WTC11 (cell line): ENCODE measurements around the gene CDH13. TPM values are rescaled to one million over a fixed set of nuclear protein-coding genes. Genes with fewer than 3 reads are reported as not detected.

ENCODE experiments used
- ATAC-seq: fragments of 200-7000 bp; cut with Tn5 transposase; 2 replicates; pipeline ENCODE4 v1.10.0; 2021; ENCODE audit warnings: mild to moderate bottlenecking, moderate library complexity
- CTCF ChIA-PET: fragments of 300-600 bp; sonication (Branson Sonifier 250); formaldehyde crosslinking; loops from one replicate; lab custom pipeline; 2021; ENCODE audit warnings: antibody characterized with exemption; lab: Charles Lee
- POLR2A ChIA-PET: fragments of 350-600 bp; sonication (Branson Sonifier 250); formaldehyde crosslinking; loops from one replicate; lab custom pipeline; 2021; ENCODE audit warnings: antibody characterized with exemption; lab: Charles Lee
- DNase-seq: peaks from one replicate; pipeline ENCODE4 v3.0.0; 2021; ENCODE audit warnings: low spot score
- H3K27ac Mint-ChIP-seq: 2 replicates; pipeline ENCODE4 v1.8.0; 2021; ENCODE audit warnings: mixed read lengths
- H3K27me3 Mint-ChIP-seq: 2 replicates; pipeline ENCODE4 v1.8.0; 2021; ENCODE audit warnings: low read depth, mild to moderate bottlenecking, moderate library complexity, mixed read lengths
- H3K36me3 Mint-ChIP-seq: 2 replicates; pipeline ENCODE4 v1.8.0; 2021; ENCODE audit warnings: mixed read lengths
- H3K4me1 Mint-ChIP-seq: 2 replicates; pipeline ENCODE4 v1.8.0; 2022; ENCODE audit warnings: mixed read lengths
- H3K4me3 Mint-ChIP-seq: 2 replicates; pipeline ENCODE4 v1.8.0; 2021; ENCODE audit warnings: mild to moderate bottlenecking, moderate library complexity, mixed read lengths
- H3K9me3 Mint-ChIP-seq: 2 replicates; pipeline ENCODE4 v1.8.0; 2021; ENCODE audit warnings: mixed read lengths
- AFF4 ChIP-seq: sonication (generic); formaldehyde crosslinking; IDR thresholded peaks from 2 replicates; pipeline ENCODE4 v1.8.1; 2023; ENCODE audit warnings: mild to moderate bottlenecking, missing genetic modification reagents, borderline replicate concordance
- AR ChIP-seq: fragments of 250-450 bp; sonication (Bioruptor Pico); IDR thresholded peaks from 2 replicates; pipeline ENCODE4 v1.9.0; 2021; ENCODE audit warnings: mild to moderate bottlenecking
- ATF6 ChIP-seq: sonication (generic); formaldehyde crosslinking; IDR thresholded peaks from 2 replicates; pipeline ENCODE4 v1.8.1; 2023; ENCODE audit warnings: mild to moderate bottlenecking, missing genetic modification reagents
- ELF4 ChIP-seq: sonication (generic); formaldehyde crosslinking; IDR thresholded peaks from 2 replicates; pipeline ENCODE4 v1.8.1; 2022; ENCODE audit warnings: low read depth, mild to moderate bottlenecking, moderate library complexity, missing genetic modification reagents
- EMX1 ChIP-seq: fragments of 250-450 bp; sonication (Bioruptor Pico); IDR thresholded peaks from 2 replicates; pipeline ENCODE4 v1.8.0; 2021; ENCODE audit warnings: mild to moderate bottlenecking
- GRHL2 ChIP-seq: fragments of 250-450 bp; sonication (Bioruptor Pico); IDR thresholded peaks from 2 replicates; pipeline ENCODE4 v1.8.0; 2022; ENCODE audit warnings: mild to moderate bottlenecking, moderate library complexity; ENCODE audit not compliant: insufficient replicate concordance, severe bottlenecking
- HMGA2 ChIP-seq: fragments of 250-450 bp; sonication (Bioruptor Pico); IDR thresholded peaks from 2 replicates; pipeline ENCODE4 v1.4.0; 2021; ENCODE audit warnings: mild to moderate bottlenecking, moderate library complexity
- JAZF1 ChIP-seq: fragments of 250-450 bp; sonication (Bioruptor Pico); IDR thresholded peaks from 2 replicates; pipeline ENCODE4 v1.9.0; 2021; ENCODE audit warnings: moderate library complexity, mild to moderate bottlenecking, inconsistent platforms
- KAT7 ChIP-seq: sonication (generic); formaldehyde crosslinking; IDR thresholded peaks from 2 replicates; pipeline ENCODE4 v1.8.1; 2023; ENCODE audit warnings: missing genetic modification reagents, mild to moderate bottlenecking, borderline replicate concordance
- MLX ChIP-seq: sonication (generic); formaldehyde crosslinking; IDR thresholded peaks from 2 replicates; pipeline ENCODE4 v1.8.1; 2023; ENCODE audit warnings: mild to moderate bottlenecking, missing genetic modification reagents, moderate library complexity
- NR2C2 ChIP-seq: sonication (generic); formaldehyde crosslinking; IDR thresholded peaks from 2 replicates; pipeline ENCODE4 v1.8.0; 2022; ENCODE audit warnings: mild to moderate bottlenecking, missing genetic modification reagents
- NR3C1 ChIP-seq: sonication (generic); formaldehyde crosslinking; conservative IDR thresholded peaks from 2 replicates; pipeline ENCODE4 v1.8.1; 2023; ENCODE audit warnings: low read depth, mild to moderate bottlenecking, missing genetic modification reagents
- PRDM15 ChIP-seq: sonication (generic); formaldehyde crosslinking; IDR thresholded peaks from 2 replicates; pipeline ENCODE4 v1.8.0; 2022; ENCODE audit warnings: missing genetic modification reagents
- SOX15 ChIP-seq: fragments of 250-450 bp; sonication (Bioruptor Pico); IDR thresholded peaks from 2 replicates; pipeline ENCODE4 v1.9.0; 2021; ENCODE audit warnings: mild to moderate bottlenecking
- ZNF121 ChIP-seq: sonication (generic); formaldehyde crosslinking; IDR thresholded peaks from 2 replicates; pipeline ENCODE4 v1.8.0; 2023; ENCODE audit warnings: missing genetic modification reagents
- ZNF138 ChIP-seq: sonication (generic); formaldehyde crosslinking; conservative IDR thresholded peaks from 2 replicates; pipeline ENCODE4 v1.8.1; 2022; ENCODE audit warnings: mild to moderate bottlenecking, moderate library complexity, missing genetic modification reagents
- ZNF219 ChIP-seq: sonication (generic); formaldehyde crosslinking; IDR thresholded peaks from 2 replicates; pipeline ENCODE4 v1.8.0; 2023; ENCODE audit warnings: missing genetic modification reagents, mild to moderate bottlenecking, borderline replicate concordance
- ZNF317 ChIP-seq: sonication (generic); formaldehyde crosslinking; IDR thresholded peaks from 2 replicates; pipeline ENCODE4 v1.8.1; 2023; ENCODE audit warnings: low read depth, mild to moderate bottlenecking, moderate library complexity, missing genetic modification reagents, borderline replicate concordance
- ZNF396 ChIP-seq: fragments of 250-450 bp; sonication (Bioruptor Pico); IDR thresholded peaks from 2 replicates; pipeline ENCODE4 v1.8.0; 2021; ENCODE audit warnings: mild to moderate bottlenecking, moderate library complexity, borderline replicate concordance
- ZSCAN18 ChIP-seq: fragments of 250-450 bp; sonication (Bioruptor Pico); IDR thresholded peaks from 2 replicates; pipeline ENCODE4 v2.1.2; 2022; ENCODE audit warnings: mild to moderate bottlenecking, moderate library complexity
- total RNA-seq: library from RNA; stranded (reverse); gene quantifications from 3 replicates; pipeline ENCODE4 v1.2.3, GENCODE V29; 2021

The CDH13 gene
- total RNA-seq, 1 experiment from 2014 or later, result 0.81 TPM

GRCh38 chr16:83356266-83356665 lies 729.5 kb downstream of the CDH13 start (continued):
- no peak for TF ChIP-seq AFF4 (CRISPR knock-in tag)

- ATAC-seq (no peak), DNase-seq (no peak)
- POLR2A ChIA-PET, result no interaction called here
- H3K9me3 Mint-ChIP-seq, result no peaks in the 10 kb centered on the region
- TF ChIP-seq MLX (CRISPR knock-in tag) (no peak), JAZF1 (CRISPR knock-in tag) (no peak), EMX1 (CRISPR knock-in tag) (no peak), PRDM15 (CRISPR knock-in tag) (no peak), ZNF219 (no peak), ZNF396 (CRISPR knock-in tag) (no peak), NR3C1 (CRISPR knock-in tag) (no peak), SOX15 (CRISPR knock-in tag) (no peak), KAT7 (no peak), HMGA2 (CRISPR knock-in tag) (no peak), ZSCAN18 (CRISPR knock-in tag) (no peak), GRHL2 (no peak), ZNF317 (no peak), ZNF138 (CRISPR knock-in tag) (no peak), NR2C2 (CRISPR knock-in tag) (no peak), AR (CRISPR knock-in tag) (no peak), ZNF121 (CRISPR knock-in tag) (no peak), ELF4 (CRISPR knock-in tag) (no peak), ATF6 (CRISPR knock-in tag) (no peak)
- H3K4me1 Mint-ChIP-seq, result no peaks in the 10 kb centered on the region
- no peaks in the 10 kb centered on the region for H3K36me3 Mint-ChIP-seq
- no peak overlapping the region for H3K27ac Mint-ChIP-seq
- CTCF ChIA-PET, result interaction anchor here (0.6 to 2.1 kb wide), 6 partner anchors 7 to 566 kb away, joined by 3 to 9 read pairs (median 4); no protein-coding TSS in a partner anchor
- no peak overlapping the region for H3K4me3 Mint-ChIP-seq
- no peaks in the 10 kb centered on the region for H3K27me3 Mint-ChIP-seq
Observed at GRCh38 chr16:83356986-83357385, 730.2 kb downstream of the CDH13 start.
